GM19035 (cell line): Measurements from ENCODE around the gene STAMBP.
"Not testable (repeated sequence)": the region's sequence is repeated elsewhere in the genome, so short reads cannot be mapped to it uniquely, and the experiment has no call there.

Experiments used
- ATAC-seq: cut with Tn5 transposase; IDR thresholded peaks from one replicate; pipeline ENCODE4 v1.9.1; 2021; ENCODE audit not compliant: unreplicated experiment

The STAMBP gene

DNA sequence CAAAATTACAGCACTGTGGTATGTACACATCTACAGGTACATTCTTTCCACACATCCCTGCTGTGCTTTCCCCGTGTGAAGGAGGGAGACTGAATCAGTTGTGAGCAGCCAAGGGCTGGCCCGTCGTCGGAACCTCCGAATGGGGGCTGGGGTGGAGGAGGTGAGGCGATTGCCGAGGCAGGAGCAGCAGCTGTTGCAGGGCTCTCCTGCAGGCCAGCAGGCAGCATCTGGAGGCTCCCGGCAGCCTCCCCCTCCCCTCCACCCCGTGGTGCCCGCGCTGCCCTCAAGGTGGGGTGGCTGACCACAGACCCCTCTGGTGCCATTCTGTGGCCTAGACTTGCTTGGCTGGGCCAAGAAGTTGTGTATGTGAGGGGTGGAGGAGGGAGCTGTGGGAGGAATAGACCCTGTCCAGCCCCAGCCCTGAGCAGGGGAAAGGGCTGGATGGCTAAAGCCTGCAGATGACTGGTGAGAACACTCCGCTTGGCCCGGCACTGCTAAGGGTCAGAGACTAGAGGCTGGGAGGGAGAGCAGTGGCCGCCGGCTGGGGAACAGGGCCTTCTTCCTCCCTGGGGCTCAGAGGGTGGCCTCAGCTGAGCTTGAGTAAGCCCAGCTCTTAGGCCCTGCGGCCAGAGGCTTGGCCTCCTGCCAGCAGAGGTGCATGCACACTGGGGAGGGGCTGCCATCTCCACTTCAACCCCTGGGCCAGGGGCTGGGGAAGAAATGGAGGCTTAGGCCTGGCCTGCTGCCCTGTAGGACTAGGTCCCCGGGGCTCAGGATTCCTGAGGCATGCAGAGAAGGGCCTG is 7.6 kb downstream of the STAMBP start:
- no peak for ATAC-seq

- no peak for ATAC-seq
Measured at GRCh38 chr2:73837847-73838585, 9.3 kb downstream of the STAMBP start.

DNA sequence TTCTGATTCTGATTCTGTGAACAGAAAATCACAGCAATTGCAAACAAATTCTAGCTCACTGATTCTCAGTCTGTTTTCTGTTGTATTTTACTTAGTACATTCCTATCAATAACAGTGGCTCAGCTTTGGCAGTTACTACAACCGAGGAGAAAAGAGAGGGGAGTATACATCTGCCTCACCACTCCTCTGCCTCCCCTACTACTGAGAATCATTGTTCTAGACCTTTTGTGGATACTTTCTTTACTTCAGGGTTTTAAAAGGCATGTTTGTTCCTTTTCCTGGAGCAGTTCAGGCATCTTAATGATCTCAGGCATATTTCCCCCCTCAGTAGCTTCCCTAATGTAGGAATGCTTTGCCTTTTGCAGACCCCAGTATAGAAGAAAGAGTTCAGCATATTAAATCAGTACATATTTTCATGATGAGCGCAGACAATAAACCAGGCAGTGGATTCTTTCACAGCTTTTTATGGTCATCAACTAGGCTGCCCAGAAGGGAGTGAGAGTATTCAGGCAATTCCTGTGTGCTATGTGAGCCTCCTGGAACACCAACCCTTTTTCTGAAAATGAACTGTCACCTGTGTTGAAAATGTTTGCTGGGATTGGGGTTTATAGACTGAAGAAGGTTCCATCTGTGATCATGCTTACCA is 10.3 kb downstream of the STAMBP start:
- ATAC-seq: no peak

DNA sequence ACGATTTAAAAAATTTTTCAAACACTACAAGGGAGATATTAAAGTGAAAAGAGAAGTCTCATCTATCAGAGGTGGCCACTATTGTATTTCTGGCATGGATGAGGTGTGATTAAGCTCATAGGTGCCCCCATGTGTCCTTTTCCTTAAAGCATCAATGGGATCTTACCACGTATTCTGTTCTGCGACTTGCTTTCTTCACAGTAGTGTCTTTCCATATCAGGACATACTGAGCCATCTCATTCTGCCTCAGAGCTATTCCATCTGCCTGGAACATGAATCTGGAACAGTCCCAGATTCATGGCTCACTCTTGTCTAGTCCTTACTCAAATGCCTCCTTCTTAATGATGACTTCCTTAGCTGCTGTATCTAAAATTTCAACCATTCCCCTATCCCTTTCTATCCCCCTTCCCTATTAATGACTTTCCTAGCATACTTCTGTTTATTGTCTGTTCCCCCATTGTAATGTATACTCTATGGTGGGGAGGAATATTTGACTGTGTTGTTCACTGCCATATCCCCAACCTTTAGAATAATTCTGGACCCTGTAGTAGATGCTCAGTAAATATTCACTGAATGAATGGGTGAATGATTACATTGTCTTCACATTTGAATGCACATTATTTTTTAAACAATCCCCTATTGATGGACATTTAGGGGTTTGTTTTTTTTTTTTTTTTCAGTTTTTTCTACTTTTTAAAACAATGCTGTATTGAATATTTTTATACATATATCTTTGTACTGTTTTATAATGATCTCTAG is 11.1 kb downstream of the STAMBP start:
- no peak for ATAC-seq

DNA sequence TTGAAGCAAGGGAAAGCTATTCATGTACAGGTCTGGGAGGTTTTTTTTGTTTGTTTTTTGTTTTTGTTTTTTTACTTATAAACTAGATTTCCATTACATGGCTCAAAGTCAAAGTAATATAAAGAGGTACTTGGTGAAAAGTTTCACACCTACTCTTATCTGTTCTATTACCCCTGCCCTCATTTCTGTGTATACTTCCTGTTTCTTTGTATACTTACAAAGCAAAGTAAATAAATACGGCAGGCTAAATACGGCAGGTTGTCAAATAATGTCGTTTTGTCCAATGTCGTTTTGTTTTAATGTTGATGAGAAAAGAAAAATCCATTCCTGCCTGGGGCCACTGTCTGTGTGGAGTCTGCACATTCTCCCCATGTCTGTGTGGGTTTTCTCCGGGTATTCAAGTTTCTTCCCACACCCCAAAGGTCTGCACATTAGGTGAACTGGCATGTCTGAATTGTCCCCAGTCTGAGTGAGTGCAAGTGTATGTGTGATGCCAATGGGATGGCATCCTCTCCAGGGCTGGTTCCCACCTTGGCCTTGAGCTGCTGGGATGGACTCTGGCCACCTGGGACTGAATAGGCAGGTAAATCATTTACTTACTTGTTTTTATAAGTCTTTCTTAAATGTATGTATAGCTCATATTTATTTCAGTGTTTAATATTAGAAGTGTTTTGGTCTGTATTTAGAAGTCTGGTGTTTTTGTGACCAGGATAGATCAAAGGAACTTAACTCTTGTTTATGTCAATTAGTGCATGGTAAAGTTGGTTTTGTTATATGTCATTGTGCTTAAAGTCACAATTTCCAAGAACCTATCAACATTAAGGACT is 13.4 kb downstream of the STAMBP start:
- no peak for ATAC-seq

DNA sequence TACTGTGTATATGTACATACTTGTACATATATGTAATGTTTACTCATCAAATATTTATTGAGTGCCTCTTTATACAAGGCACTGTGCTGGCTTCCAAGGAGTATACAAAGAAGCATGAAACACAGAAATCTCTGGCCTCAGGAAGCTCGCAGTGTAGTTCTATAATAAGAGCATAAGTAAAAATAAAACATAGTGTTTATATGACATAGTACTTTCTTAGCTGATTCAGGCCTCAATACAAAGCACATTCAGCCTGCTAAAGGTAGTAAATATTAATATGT is 13.9 kb downstream of the STAMBP start:
- ATAC-seq: no peak

- no peak for ATAC-seq
Measured at GRCh38 chr2:73844087-73844486, 15.3 kb downstream of the STAMBP start.

DNA sequence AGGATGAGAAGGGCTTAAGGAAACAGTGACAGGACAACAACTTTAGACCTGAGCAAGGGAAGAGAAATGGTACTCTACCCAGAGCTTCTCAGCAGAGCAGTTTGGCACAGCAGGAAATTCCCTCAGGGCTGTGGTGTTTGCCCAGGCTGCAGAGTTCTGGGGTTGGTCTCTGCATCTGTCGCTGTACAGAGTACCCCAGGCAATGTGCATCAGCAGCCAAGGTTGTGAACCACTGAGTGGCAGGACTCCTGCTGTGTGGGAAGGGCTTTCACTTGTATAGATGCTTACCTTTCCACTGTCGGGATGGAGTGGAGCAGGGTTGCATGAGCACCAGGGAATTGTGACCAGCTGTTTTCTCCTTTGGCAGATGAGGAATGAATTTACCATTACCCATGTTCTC is 21.2 kb downstream of the STAMBP start:
- no peak for ATAC-seq

- no peak for ATAC-seq
Measured at GRCh38 chr2:73851274-73851673, 22.5 kb downstream of the STAMBP start.

- ATAC-seq: no peak
Measured at GRCh38 chr2:73852020-73852419, 23.3 kb downstream of the STAMBP start.

DNA sequence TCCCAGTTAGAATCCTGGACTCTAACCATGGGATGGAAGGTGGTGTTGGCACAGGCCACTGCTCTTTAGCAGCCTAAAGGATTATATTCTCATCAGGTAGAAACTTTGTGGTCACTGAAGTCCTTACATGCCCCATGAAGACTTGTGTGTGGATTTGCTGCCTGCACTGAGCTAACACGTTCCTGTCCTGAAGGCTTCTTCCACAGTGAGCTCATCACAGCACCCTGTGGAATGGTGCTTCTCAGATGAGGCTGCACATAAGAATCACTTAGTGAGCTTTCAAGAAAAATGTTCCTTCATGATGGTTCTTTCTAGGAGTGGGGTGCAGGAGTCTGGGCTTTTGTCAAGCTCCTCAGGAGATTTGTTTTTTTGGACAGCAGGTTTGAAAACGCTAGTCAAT is 26.8 kb downstream of the STAMBP start:
- no peak for ATAC-seq

GRCh38 chr2:73856214-73856613 is 27.5 kb downstream of the STAMBP start:
- ATAC-seq: no peak

- no peak for ATAC-seq
Measured at GRCh38 chr2:73859721-73860586, 31.2 kb downstream of the STAMBP start.

GRCh38 chr2:73862987-73863386 is 34.2 kb downstream of the STAMBP start:
- ATAC-seq: no peak

DNA sequence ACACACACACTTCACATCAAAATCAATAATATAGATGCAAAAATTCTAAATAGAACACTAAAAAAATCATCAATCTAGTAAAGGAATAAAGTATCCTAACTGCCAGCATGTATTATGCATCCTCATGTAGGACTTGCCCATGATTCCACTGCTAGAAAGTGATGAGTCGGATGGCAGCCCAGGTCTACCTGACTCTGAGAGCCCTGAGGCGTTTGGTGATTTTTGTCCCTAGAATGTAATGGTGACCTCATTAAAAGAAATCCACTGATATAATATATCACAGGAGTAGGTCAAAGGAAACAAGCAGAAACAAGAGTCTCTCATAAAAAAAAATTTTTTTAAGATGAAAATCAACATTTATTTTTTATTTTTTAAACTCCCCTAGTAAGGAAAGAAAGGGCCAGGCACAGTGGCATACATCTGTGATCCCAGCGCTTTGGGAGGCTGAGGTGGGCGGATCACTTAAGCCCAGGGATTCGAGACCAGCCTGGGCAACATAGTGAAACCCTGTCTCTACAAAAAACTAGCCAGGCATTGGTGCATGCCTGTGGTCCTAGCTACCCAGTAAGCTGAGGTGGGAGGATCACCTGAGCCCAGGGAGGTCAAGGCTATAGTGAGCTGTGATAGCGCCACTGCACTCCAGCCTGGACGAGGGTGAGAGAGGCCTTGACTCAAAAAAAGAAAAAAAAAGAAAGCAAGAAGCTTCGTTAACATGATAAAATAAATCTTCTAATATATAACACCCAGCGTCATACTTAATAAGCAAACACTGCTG is 39.6 kb downstream of the STAMBP start:
- ATAC-seq: no peak

- ATAC-seq: no peak
Measured at GRCh38 chr2:73870084-73870483, 41.3 kb downstream of the STAMBP start.

DNA sequence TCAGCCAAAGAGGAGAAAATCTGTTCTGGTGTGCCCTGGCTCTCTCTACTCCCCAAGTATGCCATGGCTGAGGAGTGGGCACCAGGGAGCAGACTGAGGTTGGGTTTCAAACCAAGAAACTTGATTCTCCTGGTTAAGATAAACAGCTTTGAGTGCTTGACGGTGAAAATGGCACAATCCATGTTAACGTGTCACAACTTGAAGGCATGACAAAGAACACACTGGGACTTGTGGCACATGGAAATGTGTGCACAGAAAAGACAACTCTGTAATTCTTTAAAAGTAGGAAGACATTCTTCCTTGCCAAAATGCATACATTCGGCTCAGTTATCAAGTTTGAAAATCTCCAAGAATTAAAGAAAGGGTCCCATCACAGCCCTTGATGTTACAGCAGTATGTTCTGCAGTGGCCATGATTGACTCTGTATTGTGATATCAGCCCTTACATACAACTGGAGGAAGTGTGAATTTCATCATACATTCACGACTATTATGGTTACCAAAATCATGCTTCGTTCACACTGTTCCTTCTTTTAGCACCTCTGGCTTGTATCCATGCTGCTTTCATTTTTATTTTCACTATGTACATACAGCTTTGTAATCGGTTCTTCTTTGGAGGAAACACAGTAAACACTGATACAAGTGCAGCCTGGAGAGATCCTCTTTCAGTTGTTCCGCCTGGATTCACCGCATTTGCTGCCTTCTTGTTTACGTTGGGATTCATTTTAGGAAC is 48.5 kb downstream of the STAMBP start:
- ATAC-seq: no peak

GRCh38 chr2:73877984-73878383 is 49.2 kb downstream of the STAMBP start:
- not testable (repeated sequence) for ATAC-seq
